Measurements from ENCODE around the gene DNAJC18. TPM values are rescaled to one million over a fixed set of nuclear protein-coding genes. Genes with fewer than 3 reads are reported as not detected.

The DNAJC18 gene
- total and polyA plus RNA-seq, 2 of the 4 experiments (the other 2 are of a cell fraction), result 8.5 to 11.1 TPM

- peak overlapping the region; percentile 84 for H3K14ac ChIP-seq (replicated peaks; ENCODE audit: low read depth, low read length)
- in situ Hi-C loops (cut with MboI; ENCODE audit: low sequenced_read_pairs) (no loop called here), intact Hi-C loops (cut with micrococcal nuclease) (no loop called here), dilution Hi-C loops (cut with HindIII; ENCODE audit: low sequenced_read_pairs, unreplicated experiment) (no loop called here)
- H2AK5ac ChIP-seq (ENCODE audit: low read depth, low read length), result peak overlapping the region; percentile 94
- H3K56ac ChIP-seq (ENCODE audit: extremely low read depth, insufficient read depth, low read length), result no peak overlapping the region
- H3K18ac ChIP-seq (ENCODE audit: low read depth, low read length), result no peak overlapping the region; the same call in 1 of the 2 replicates
- peak overlapping the region; percentile 35 for H2AFZ ChIP-seq (replicated peaks; ENCODE audit: low read length, poor library complexity)
- no peak overlapping the region for H4K5ac ChIP-seq (ENCODE audit: low read depth, low read length)
- H3K9ac ChIP-seq (ENCODE audit: low read depth, low read length), result no peak overlapping the region
- no peak overlapping the region; the same call in 2 of the 3 replicates for H2BK15ac ChIP-seq (ENCODE audit: low read depth, low read length)
- CTCF ChIA-PET, result interaction anchor here (0.6 kb wide), 1 partner anchor 46 kb away, joined by 3 read pairs; no protein-coding TSS in a partner anchor
- H3K23ac ChIP-seq (ENCODE audit: low read depth, low read length), result peak overlapping the region; percentile 88; the same call in 1 of the 2 replicates
- H4K20me1 ChIP-seq (ENCODE audit: insufficient read depth, low read length), result no peaks in the 10 kb centered on the region; the same call in 1 of the 2 replicates
- no peak for TF ChIP-seq CHD1 (IDR thresholded peaks at IDR 0.05; ENCODE audit: low read depth, low read length)
- TF ChIP-seq CEBPB (IDR thresholded peaks at IDR 0.05; ENCODE audit: low read depth, low read length), result peak; percentile 99
- no peaks in the 10 kb centered on the region for H3K9me3 ChIP-seq (ENCODE audit: control insufficient read depth, insufficient read depth, low read length)
- H3K4ac ChIP-seq (ENCODE audit: low read depth, low read length), result peak overlapping the region; percentile 89
- WGBS, 2 experiments (ENCODE audit: extremely low coverage in 2 of 2, insufficient read length in 1 of 2), result 43% methylated on average over 1 of the region's 13 CpGs; no CpG with 5 or more reads in 1 of the 2 experiments
- POLR2A ChIA-PET (ENCODE audit: unreplicated experiment), result no interaction called here
- H2BK120ac ChIP-seq (ENCODE audit: low read depth, low read length), result peak overlapping the region; percentile 68
- peaks cover 15% of the 10 kb centered on the region for H3K36me3 ChIP-seq (ENCODE audit: control insufficient read depth, insufficient read depth, low read length)
- peak overlapping the region; percentile 3 for H2AK9ac ChIP-seq (replicated peaks; ENCODE audit: low read depth, low read length, poor library complexity)
- peak overlapping the region; percentile 11 to 47; a peak in 3 of 4 replicates for H4K8ac ChIP-seq (ENCODE audit: low read depth in 2 of 2, low read length in 2 of 2)
- H3K9me1 ChIP-seq (ENCODE audit: insufficient read depth, low read length), result peaks cover 24% of the 10 kb centered on the region
- H3K4me3 ChIP-seq (ENCODE audit: insufficient read depth, low read depth, low read length), result no peak overlapping the region
- peaks cover 24% of the 10 kb centered on the region for H3K4me1 ChIP-seq (ENCODE audit: control insufficient read depth, insufficient read depth, low read length)
- peak overlapping the region; percentile 47; the same call in 1 of the 2 replicates for H2BK20ac ChIP-seq (ENCODE audit: low read depth, low read length)
- H2BK5ac ChIP-seq (ENCODE audit: low read depth, low read length, poor library complexity, severe bottlenecking), result peak overlapping the region; percentile 43
- peaks cover 3 to 36% of the 10 kb centered on the region in 2 experiments; a peak in 3 of 4 replicates for H3K79me1 ChIP-seq (ENCODE audit: low read depth in 1 of 2, low read length in 2 of 2)
- peak overlapping the region; percentile 38; the same call in 1 of the 2 replicates for H3K27ac ChIP-seq (ENCODE audit: insufficient read depth, low read length)
- H3K27me3 ChIP-seq (ENCODE audit: control insufficient read depth, insufficient read depth, low read length), result no peaks in the 10 kb centered on the region
- BruUV-seq (replicated peaks), result no TSS peak
- ATAC-seq (ENCODE audit: low read depth) (peak; percentile 88), DNase-seq (peak; percentile 87)
- H3K4me2 ChIP-seq (ENCODE audit: low read depth, low read length), result peak overlapping the region; percentile 45
- H4K91ac ChIP-seq (ENCODE audit: insufficient read depth, low read depth, low read length), result peak overlapping the region; percentile 72
These were observed 35.8 kb upstream of the DNAJC18 start for GRCh38 chr5:139474890-139475791.
